GF-D8 (cell line): ENCODE measurements around the gene ACSS3.

Source experiments
- DNase-seq: peaks from one replicate; lab custom pipeline; 2025; lab: John Stamatoyannopoulos, UW

Gene ACSS3

DNA sequence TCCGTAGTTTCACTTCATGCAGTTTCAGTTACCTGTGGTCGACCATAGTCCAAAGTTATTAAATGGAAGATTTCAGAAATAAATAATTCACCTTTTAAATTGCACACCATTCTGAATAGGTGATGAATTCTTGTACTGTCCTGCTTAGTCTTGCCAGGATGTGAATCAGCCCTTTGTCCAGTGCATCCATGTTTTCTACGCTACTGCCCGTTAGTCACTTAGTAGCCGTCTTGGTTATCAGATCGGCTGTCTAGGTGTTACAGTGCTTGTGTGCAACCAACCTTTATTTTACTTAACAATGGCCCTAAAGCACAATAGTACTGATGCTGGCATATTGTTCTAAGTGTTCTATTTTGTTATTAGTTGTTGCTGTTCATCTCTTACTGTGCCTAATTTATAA, 146.7 kb downstream of the ACSS3 start:
- no peak for DNase-seq

DNA sequence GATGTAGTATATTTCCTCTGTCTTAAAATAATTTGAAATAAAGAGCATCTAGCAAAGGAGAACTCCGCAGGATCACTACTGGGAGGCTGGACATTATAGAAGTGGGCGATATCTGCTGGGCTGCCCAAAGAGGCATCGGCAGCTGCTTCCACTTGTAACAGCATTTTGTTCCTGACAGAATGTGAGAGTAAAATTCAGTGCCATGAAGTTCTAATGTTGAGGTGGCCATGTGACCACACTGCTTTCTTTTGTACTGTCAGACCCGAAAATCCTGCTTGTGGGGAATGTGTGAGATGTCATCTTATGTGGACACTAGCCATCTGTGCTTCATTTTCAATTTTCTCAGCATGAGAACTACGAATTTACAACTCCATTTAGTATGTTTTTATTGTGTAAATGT, 151.9 kb downstream of the ACSS3 start:
- no peak for DNase-seq

- no peak for DNase-seq
Measured at GRCh38 chr12:81231574-81232368, 153.9 kb downstream of the ACSS3 start.

DNA sequence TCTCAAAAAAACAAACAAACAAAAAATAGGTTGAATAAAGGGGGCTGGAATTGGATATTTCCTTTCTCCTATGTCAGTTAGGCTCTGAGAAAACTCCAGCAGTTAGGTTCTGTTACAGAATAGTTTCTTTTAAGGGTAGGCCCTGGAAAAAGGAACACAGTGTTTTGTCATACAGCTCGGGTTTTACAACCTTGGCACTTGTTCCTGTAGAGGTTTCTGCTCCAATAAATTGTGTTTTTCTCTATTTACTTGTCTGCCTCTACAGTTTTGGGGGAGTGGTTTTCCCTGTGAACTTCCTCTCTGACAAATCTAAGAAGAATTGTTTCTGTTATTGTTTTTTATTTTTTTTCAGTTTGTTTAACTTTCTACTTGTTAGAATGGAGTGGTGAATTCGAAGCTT, 167.6 kb downstream of the ACSS3 start:
- no peak for DNase-seq

- no peak for DNase-seq
Measured at GRCh38 chr12:81245907-81246570, 168.2 kb downstream of the ACSS3 start.

DNA sequence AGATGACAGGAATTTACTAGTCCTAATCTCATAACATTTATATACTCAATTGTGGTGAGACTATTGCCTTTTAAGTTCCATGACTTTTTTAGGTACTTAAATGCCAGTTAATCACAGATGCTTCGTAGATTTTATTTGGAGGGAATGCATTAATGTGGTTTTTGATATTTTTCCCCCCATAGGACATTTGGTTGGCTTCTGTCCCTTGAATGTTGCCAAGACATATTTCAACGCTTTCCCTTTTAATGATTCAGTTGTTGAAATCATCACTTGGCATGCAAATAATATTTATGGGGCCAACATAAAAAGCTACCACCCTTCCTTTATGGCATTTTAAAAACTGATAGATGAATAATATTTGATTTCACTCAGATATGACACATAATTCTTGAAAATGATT, 172.1 kb downstream of the ACSS3 start:
- DNase-seq = no peak

GRCh38 chr12:81252228-81252627, 174.3 kb downstream of the ACSS3 start:
- DNase-seq = no peak

- no peak for DNase-seq
Measured at GRCh38 chr12:81253360-81253759, 175.5 kb downstream of the ACSS3 start.

DNA sequence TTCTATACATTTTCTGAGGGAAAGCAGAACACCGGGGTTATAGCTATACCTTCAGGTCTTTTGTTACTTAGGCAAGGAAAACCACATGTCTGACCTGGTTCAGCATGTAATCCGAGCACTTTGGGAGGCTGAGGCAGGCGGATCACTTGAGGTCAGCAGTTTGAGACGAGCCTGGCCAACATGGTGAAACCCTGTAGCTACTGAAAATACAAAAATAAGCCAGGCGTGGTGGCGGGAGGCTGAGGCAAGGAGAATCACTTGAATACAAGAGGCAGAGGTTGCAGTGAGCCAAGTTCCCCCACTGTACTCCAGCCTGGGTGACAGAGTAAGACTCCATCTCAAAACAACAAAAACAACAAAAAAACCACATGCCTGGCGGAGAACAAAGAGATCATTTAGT, 177.6 kb downstream of the ACSS3 start:
- DNase-seq = no peak

DNA sequence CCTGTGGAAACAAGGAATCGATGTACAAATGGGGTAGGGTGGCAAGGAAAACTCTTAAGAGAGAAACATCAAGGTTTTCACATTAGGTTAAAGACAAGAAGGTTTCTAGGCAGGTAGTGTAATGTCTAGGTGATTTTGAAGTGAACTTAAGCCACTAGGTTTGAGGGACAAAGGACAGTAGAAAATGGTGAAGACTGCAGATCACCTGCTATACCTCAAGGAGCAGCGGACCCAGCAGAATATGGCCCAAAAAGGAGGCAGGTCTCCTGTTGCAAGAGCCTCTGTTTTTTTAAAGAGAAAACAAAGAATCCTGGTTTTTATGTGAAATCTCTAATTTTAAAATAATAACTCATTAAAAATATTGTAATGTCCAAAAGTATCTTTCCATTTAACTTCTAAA, 178.1 kb downstream of the ACSS3 start:
- DNase-seq = no peak

DNA sequence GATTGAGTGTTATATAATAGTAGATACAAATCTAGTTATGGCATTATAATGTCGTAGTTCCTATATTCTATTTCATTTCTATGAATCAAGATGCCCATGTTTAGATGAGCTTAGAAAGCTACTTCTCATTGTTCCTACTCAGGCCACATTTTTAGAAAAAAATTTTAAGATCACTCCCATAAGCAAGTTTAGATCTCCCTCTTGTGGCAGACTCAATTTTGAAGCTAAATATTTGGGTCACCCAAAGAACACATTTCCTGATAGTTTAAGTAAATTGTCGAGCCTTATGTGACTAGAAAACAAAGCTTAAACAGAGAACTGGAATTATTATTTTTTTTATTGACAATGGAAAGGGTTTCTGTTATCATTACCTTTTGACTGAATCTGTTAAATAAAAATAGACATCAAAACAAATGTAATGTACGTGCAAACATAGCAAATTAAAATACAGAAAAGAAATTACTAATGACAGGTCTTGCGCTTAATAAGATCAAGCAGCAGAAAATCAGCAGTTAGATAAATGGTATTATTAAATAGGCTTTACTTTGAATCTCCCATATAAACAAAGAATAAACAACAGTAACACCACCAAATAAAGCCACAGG, 180.2 kb downstream of the ACSS3 start:
- peak; percentile 9 for DNase-seq

DNA sequence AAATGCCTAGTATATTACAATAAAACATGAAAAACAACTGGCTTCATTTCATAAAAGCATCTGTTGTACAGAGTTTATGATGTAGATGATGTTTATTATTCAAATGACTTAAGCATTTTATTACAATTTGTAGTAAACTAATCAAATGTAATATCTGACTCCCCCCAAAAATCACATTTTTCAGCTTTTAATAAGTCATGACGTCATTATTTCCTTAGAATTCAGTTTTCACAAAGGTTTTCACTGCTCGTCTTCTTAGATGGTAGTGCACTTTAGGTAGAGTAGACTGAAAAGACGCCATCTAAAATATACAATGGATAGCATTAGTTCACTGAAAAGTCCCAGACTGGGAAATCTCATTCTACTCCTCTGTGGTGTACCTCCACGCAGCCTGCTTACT, 181.5 kb downstream of the ACSS3 start:
- no peak for DNase-seq

- DNase-seq = no peak
Measured at GRCh38 chr12:81261508-81262207, 183.8 kb downstream of the ACSS3 start.

- no peak for DNase-seq
Measured at GRCh38 chr12:81263072-81263471, 185.2 kb downstream of the ACSS3 start.

DNA sequence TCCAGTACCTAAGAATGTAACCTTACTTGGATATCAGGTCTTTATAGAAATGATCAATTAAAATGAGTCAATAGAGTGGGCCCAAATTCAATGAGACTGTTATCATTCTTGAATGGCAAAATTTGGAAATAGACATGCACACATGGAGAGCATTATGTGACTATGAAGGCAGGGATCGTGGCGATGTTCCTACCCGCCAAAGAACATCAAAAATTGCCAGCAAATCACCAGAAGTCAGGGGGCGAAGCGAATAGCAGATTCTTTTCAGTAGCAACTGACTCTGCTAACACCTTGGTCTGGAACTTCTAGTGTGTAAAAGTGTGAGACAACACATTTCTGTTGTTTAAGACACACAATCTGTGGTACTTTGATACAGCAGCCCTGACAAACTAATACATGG, 192.5 kb downstream of the ACSS3 start:
- DNase-seq = no peak

GRCh38 chr12:81274637-81275529, 197.0 kb downstream of the ACSS3 start:
- DNase-seq = no peak

- no peak for DNase-seq
Measured at GRCh38 chr12:81284137-81284536, 206.3 kb downstream of the ACSS3 start.

DNA sequence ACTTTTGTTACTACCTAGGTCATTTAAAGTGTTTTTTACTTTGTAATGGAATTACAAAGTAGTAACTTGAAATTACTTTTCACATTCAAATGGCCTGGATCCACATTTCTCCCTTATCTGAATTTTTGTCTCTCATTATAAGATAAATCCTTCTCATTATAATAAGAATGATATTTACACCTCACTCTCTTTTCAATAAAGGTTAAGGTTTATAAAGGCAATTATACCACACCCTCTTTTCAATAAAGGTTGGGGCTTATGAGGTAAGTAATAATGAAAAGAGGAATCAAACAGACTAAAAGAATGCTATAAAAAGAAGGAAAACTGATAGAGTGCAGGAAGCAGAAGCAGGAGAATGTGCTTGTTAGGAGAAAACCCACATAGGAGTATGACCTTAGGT, 210.8 kb downstream of the ACSS3 start:
- DNase-seq = no peak

- DNase-seq = no peak
Measured at GRCh38 chr12:81294325-81295190, 216.7 kb downstream of the ACSS3 start.

DNA sequence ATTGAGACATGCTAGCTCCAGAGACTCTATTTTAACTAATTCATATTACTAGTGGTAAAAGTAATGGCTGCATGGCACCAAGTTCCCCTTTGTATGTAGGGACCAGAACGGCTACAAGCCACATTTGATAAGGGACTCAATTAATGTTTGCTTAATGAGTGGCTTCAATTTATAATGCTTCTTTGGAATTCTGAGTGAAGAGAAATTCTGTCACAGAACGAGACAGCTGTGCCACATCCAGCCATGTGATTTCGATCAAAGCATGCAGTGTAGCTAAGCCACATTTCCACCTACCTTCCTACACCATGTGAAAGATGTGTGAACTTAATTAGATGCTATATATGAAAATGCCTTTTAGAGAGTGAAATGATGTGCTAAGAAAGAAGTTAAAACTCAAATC, 217.4 kb downstream of the ACSS3 start:
- DNase-seq = no peak
